ENCODE results near the gene DDHD1.

The DDHD1 gene

DNA sequence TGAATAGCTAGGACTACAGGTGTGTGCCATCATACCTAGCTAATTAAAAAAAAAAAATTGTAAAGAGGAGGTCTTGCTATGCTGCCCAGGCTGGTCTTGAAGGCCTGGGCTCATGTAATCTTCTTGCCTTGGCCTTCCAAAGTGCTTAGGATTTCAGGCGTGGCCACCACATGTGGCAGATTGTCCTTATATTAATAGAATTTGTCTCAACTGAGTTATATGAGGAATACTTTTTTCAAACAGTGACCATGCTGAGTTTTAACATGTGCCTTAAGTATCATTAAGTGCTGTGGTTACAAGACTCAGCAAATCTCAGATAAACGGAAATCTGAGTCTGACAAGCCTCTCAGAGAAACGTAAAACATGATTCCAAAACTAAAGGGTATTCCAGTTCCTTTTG, 119.1 kb downstream of the DDHD1 start:
- Mint-ChIP-seq H3K27me3 (no peaks in the 10 kb centered on the region), H3K27ac (no peak overlapping the region), H3K4me1 (peaks cover 26% of the 10 kb centered on the region), H3K9me3 (peaks cover 6% of the 10 kb centered on the region), H3K4me3 (no peak overlapping the region), H3K36me3 (peaks cover 36% of the 10 kb centered on the region)

DNA sequence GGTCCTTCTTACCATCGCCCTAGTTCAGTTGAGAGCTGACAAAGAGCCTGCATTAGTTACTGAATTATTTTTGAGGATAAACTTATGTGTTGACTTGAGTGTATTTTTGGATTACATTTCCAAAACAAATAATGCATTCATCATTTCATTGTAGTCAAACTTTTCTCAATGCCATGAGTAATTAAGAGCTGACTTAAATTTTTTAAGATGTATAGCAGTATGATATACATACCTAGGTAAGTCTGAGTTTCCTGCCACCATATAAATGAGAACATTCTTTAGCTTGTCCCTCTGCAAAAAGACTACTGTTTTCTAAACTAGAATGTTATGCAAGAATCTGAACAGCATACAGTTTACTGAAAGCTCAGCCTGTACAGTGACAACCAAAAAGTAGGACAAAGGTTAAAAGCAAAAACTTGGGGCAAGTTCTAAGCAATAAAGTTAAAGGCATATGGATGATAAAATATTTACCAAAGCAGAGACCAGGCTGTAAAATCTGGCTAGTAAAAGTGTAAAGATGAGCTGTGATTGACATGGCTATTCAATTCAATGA, 120.2 kb downstream of the DDHD1 start:
- H3K36me3 Mint-ChIP-seq: peaks cover 26% of the 10 kb centered on the region
- no peak overlapping the region for H3K27ac Mint-ChIP-seq
- no peak overlapping the region for H3K4me3 Mint-ChIP-seq
- no peaks in the 10 kb centered on the region for H3K27me3 Mint-ChIP-seq
- peaks cover 6% of the 10 kb centered on the region for H3K9me3 Mint-ChIP-seq
- H3K4me1 Mint-ChIP-seq: peaks cover 33% of the 10 kb centered on the region

DNA sequence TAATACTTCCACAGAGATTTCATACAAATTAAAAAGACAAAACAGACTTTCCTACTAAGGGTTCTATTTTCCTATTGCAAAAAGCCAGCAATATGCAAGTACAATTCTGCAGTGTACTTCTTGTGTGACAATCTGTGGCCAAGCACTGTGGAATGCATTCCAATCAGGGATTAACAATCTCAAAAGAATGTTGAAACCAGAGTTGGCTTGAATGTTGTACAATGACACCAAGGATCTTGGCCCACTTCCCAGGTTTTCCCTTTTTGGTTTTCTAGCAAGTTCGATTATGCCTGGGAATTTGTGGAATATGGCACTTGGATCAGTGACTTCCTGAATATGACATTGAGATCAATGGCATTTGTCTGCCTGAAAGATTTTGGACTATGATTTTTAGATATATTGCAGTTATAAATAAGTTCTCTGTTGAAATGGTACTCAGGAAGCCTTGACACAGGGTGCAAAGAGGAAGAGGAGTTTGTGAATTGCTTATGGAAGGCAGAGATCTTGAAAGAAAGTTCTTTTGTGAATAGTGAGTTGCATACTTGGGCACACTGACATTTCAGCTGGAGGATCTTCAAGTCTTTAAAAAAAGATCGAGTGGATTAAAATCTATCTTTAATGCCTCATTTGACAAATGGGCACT, 120.8 kb downstream of the DDHD1 start:
- Mint-ChIP-seq H3K27me3 (no peaks in the 10 kb centered on the region), H3K27ac (no peak overlapping the region), H3K4me1 (peaks cover 39% of the 10 kb centered on the region), H3K9me3 (peaks cover 6% of the 10 kb centered on the region), H3K4me3 (no peak overlapping the region), H3K36me3 (peaks cover 20% of the 10 kb centered on the region)

DNA sequence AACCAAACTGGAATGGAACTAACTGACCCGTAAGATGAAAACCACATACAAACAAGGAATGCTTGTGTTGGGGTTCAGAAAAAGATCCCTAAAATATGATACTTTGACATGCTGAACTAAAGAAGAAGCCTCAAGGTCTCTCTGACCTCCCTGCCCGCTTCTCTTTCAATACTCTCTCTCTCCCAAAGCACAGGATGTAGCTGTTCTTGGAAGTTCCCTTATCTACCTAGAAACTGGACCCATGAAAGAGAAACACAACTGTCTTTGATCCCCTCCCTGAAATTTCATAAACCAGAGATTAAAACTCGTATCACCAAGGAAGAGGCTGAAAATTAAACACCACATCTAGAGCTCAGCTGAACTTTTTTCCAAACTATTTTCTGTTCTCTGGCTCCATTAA, 125.6 kb downstream of the DDHD1 start:
- no peaks in the 10 kb centered on the region for H3K27me3 Mint-ChIP-seq
- peaks cover 9% of the 10 kb centered on the region for H3K36me3 Mint-ChIP-seq
- H3K4me3 Mint-ChIP-seq: no peak overlapping the region
- H3K27ac Mint-ChIP-seq: no peak overlapping the region
- peaks cover 6% of the 10 kb centered on the region for H3K9me3 Mint-ChIP-seq
- H3K4me1 Mint-ChIP-seq: peaks cover 32% of the 10 kb centered on the region

DNA sequence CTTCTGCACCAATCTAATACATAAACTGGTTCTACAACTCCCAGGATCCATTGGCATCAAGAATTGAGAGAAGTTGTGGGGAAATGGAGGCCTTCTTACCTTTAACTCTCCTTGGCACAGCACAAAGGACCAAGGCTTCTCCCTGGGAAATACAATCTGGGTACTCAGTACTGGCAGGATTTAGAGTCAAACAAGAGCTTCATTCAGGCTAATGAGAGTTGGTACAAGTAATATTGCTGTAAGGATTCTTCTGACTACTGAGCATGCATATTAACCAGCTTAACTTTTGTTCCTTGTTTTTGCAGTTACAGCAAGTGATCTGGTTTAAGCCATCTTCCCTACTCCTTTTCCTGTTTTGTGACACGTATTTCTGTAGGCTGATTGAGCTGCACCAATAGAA, 126.1 kb downstream of the DDHD1 start:
- H3K4me3 Mint-ChIP-seq: no peak overlapping the region
- no peaks in the 10 kb centered on the region for H3K27me3 Mint-ChIP-seq
- H3K9me3 Mint-ChIP-seq: peaks cover 6% of the 10 kb centered on the region
- H3K4me1 Mint-ChIP-seq: peaks cover 29% of the 10 kb centered on the region
- no peak overlapping the region for H3K27ac Mint-ChIP-seq
- H3K36me3 Mint-ChIP-seq: peaks cover 6% of the 10 kb centered on the region

DNA sequence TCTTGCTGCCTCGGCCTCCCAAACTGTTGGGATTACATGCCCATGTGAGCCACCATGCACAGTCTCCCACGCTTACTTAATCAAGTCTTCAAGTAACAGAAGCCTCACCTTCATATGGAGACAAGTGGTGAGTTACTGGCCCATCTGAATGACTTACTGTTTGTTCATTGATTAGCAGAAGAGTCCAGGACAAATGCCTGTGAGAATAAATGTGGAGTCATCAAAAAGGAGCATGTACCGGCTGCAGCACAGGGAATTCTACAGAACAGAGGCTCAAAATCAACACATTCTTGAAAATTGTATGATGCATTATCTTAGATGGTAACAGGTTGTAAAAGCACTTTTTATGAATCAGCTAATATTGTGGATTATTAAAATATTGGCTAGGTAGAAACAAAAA, 129.8 kb downstream of the DDHD1 start:
- Mint-ChIP-seq H3K27me3 (peaks cover 3% of the 10 kb centered on the region), H3K27ac (no peak overlapping the region), H3K36me3 (peaks cover 4% of the 10 kb centered on the region), H3K4me1 (peaks cover 12% of the 10 kb centered on the region), H3K4me3 (no peak overlapping the region), H3K9me3 (no peaks in the 10 kb centered on the region)

DNA sequence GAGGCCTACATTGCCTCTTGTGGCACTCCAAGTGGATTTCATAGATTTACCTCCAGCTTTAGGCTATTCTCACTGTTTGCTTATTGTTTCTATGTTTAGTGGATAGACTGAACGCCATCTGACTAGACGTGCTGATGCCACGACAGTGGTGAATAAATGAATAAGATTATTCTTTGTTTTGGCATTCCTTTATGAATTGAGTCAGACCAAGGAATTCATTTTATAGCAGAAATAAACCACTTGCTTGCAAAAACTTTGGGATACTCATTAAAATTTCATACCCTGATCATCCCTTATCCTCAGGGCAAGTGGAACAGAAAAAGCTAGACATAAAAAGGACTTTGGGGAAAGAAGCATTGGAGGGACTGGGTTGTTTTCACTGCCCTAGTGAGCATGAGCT, 130.5 kb downstream of the DDHD1 start:
- H3K36me3 Mint-ChIP-seq: peaks cover 4% of the 10 kb centered on the region
- no peak overlapping the region for H3K4me3 Mint-ChIP-seq
- peaks cover 3% of the 10 kb centered on the region for H3K27me3 Mint-ChIP-seq
- H3K9me3 Mint-ChIP-seq: no peaks in the 10 kb centered on the region
- H3K4me1 Mint-ChIP-seq: peaks cover 7% of the 10 kb centered on the region
- no peak overlapping the region for H3K27ac Mint-ChIP-seq

DNA sequence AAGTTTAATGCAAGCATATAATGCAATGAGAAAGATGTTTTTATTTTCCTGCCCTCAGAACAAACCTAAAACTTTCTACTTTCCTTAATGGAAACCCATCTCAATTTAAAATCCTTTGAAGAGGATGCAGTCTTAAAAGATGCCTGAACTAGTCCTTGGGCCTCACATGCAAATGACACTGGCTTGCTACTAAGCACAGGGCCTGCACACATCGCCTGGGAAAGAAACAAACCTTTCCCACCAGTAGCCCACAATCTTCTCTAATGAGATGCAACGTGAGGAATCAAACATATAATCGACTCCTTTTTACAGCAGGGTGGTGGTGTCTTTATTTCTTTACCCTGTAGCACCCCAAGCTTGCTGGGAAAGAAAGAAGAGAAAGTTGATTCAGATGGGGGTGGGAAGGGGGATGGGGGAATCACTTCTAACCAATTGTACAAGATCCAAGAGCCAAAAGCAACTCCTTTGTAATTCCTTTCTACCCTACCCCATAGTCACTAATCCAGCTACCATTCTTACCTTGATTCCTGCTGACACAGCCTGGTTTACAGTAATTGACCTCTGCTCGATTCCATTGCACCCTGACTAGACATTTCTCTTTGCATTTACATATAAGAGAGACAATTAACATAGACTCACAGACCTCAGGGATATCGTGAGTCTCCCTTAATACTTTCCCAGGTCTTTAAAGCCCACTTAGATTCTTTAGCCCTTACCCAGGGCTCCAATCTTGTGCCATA, 132.8 kb downstream of the DDHD1 start:
- Mint-ChIP-seq H3K36me3 (peaks cover 7% of the 10 kb centered on the region), H3K27me3 (peaks cover 4% of the 10 kb centered on the region), H3K4me3 (no peak overlapping the region), H3K27ac (no peak overlapping the region), H3K9me3 (no peaks in the 10 kb centered on the region), H3K4me1 (no peaks in the 10 kb centered on the region)

DNA sequence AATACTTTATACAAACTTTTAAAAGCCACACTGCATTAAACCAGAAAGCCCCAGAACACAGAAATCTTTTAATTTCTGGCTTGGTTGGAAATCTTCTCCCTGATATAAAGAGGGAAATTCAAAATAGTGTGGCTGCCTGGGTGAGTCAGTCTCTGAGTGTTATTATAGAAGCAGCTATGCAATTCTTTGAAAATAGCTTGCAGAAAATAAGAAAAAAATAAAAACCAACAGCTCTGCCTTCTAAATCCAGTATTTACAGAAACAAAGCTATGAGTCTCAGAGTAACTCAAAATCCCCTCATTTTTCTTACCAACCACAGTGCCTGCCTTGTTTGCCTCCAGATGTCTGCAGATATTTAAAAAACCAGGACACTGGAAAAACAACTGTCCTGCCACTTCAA, 133.7 kb downstream of the DDHD1 start:
- H3K4me3 Mint-ChIP-seq: no peak overlapping the region
- no peaks in the 10 kb centered on the region for H3K4me1 Mint-ChIP-seq
- H3K27me3 Mint-ChIP-seq: peaks cover 4% of the 10 kb centered on the region
- H3K27ac Mint-ChIP-seq: no peak overlapping the region
- H3K36me3 Mint-ChIP-seq: peaks cover 7% of the 10 kb centered on the region
- no peaks in the 10 kb centered on the region for H3K9me3 Mint-ChIP-seq

DNA sequence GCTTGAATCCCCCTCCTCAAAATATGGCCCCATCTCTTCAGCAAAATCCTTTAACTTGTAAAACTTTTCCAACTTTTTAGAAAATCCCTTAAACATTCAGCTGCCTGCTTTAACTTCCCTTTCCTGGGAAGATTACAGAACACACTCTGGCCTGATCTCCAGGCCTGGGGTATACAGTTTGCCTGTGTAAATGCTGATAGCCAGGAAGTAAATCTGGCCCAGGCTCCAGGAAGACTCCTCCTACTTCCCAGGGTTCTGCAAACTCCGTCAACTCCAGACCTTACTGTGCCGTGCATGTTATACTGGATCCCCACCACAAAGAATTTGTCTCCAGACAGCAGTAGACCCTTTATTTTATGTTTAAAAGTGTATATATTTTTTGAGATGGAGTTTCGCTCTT, 135.3 kb downstream of the DDHD1 start:
- Mint-ChIP-seq H3K4me3 (no peak overlapping the region), H3K4me1 (no peaks in the 10 kb centered on the region), H3K27me3 (peaks cover 4% of the 10 kb centered on the region), H3K9me3 (no peaks in the 10 kb centered on the region), H3K27ac (no peak overlapping the region), H3K36me3 (peaks cover 7% of the 10 kb centered on the region)

DNA sequence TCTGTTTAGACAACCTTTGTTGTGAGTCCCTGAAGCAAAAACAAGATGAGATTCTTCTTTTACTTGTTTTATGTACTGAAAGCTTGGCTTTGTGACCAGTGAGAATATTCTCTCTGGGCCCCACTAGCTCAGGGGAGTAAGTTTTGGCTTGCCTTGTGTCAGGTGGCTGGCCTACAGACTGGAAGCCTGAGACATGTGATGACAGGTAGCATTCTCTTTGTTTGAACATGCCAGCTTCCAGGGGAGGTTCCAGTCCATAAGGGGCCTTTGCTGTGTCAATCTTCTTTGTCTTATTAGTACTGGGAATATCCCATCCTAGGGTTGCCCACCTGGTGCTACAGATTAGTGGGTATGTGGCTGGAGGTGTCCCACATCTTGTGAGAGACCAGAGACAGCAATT, 136.2 kb downstream of the DDHD1 start:
- Mint-ChIP-seq H3K36me3 (peaks cover 7% of the 10 kb centered on the region), H3K4me1 (no peaks in the 10 kb centered on the region), H3K4me3 (no peak overlapping the region), H3K27ac (no peak overlapping the region), H3K27me3 (peaks cover 5% of the 10 kb centered on the region), H3K9me3 (no peaks in the 10 kb centered on the region)

DNA sequence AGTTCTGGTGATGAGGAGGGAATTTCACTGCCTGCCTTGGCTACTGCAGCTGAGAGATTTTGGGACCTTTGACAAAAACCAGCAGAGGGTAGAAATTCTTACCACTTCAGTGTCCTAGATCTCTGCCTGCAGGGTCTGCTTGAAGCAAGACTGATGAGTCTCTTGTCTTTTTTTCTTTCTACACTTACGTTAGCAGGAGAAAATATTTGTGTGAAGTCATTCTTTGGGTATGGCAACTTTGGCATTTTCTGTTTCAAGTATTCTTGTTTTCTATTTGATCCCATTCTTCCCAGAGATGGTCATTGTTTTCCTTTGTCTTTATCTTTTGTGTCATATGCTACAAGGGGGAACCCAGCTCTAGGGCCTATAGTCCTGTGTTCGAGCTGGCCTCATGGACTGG, 136.6 kb downstream of the DDHD1 start:
- H3K36me3 Mint-ChIP-seq: peaks cover 7% of the 10 kb centered on the region
- no peaks in the 10 kb centered on the region for H3K9me3 Mint-ChIP-seq
- no peak overlapping the region for H3K4me3 Mint-ChIP-seq
- no peak overlapping the region for H3K27ac Mint-ChIP-seq
- H3K27me3 Mint-ChIP-seq: peaks cover 6% of the 10 kb centered on the region
- H3K4me1 Mint-ChIP-seq: no peaks in the 10 kb centered on the region

DNA sequence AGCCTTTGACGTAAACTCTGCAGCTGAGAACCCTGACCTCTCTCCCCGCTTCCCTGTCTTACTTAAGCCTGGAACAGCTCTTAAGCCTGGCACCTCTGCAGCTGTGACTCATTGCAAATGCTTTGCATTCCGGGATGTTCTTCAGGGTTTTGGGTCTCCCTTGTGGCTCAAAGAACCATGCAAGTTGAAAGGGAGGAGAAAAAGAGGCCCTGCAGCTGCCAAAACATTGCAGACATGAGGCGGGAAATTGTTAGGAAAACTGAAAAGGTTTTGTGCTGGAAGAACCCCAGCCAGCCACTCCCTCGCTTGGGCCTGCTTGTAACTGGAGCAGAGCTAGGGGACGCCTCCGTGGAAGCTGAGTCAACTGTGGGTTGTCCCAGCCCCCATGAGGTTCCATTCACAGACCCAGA, 142.1 kb downstream of the DDHD1 start:
- H3K9me3 Mint-ChIP-seq: no peaks in the 10 kb centered on the region
- H3K4me1 Mint-ChIP-seq: no peaks in the 10 kb centered on the region
- H3K27ac Mint-ChIP-seq: no peak overlapping the region
- H3K36me3 Mint-ChIP-seq: no peaks in the 10 kb centered on the region
- H3K4me3 Mint-ChIP-seq: no peak overlapping the region
- H3K27me3 Mint-ChIP-seq: peaks cover 2% of the 10 kb centered on the region

DNA sequence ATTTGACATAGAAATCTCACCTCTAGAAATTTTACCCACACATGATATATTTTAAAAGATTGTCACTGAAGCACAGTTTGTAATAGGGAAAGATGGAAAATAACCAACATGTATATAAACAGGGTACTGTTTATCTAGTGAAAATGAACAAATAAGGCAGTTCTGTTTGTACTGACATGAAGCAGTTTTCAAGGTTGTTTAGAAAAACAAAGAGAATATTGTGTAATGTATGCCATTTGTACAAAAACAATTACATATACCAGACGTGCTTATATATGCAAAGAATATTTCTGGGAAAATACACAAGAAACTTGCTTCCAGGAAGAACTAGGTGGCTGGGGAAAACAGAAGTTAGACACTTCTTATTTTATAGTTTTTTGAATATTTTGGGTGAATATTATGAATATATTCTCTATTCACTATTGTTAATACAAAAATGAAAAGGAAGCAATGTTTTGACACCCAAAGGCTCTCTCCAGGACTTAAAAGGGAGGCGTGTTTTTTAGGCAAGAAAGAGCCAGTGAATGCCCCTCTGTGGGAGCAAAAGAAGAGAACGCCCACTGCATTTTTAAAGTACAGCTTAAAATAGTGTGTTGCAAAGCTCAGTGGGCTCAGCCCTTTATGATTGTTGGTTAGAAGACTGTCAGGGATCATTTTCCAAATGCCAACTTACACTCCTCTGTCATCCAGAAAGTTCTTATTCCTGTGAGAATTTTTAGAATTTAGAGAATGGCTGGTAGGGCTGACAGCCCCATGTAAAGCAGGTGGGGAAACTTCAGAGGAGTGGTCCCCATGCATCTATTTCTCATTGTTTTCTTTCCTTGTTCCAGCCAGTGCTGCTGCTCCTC, 142.7 kb downstream of the DDHD1 start:
- Mint-ChIP-seq H3K4me3 (no peak overlapping the region), H3K27me3 (peaks cover 2% of the 10 kb centered on the region), H3K36me3 (no peaks in the 10 kb centered on the region), H3K4me1 (no peaks in the 10 kb centered on the region), H3K9me3 (no peaks in the 10 kb centered on the region), H3K27ac (no peak overlapping the region)

DNA sequence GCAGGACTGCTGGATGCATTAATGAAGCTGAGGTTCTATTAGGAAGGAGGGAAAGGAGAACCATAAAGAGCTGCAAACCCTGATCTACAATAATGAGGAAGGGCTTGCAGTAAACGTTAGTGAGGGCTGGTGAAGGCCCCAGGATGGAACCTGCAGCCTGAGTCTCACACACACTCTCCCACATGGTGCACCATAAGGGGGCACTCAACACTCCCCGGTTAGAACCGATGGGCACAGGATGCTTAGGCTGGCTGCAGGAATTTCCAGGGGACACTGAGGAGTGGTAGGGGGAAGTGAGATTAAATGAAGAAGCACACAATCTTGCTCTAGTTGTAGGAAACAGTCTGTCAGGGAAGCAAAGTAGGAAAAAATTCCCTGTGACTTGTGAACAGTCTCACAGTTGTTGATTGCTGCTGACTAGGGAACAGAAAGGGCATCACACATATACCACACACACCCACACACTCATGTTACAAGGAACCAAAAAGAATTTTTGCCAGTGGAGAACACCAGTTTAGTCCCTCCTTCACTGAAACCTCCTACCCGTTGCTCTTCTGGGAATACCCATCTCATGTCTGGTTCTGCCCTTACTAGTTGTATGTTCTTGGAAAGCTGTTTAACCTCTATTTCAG, 146.1 kb downstream of the DDHD1 start:
- H3K4me1 Mint-ChIP-seq: no peaks in the 10 kb centered on the region
- peaks cover 2% of the 10 kb centered on the region for H3K27me3 Mint-ChIP-seq
- no peak overlapping the region for H3K4me3 Mint-ChIP-seq
- H3K36me3 Mint-ChIP-seq: no peaks in the 10 kb centered on the region
- no peak overlapping the region for H3K27ac Mint-ChIP-seq
- H3K9me3 Mint-ChIP-seq: no peaks in the 10 kb centered on the region

Measured in activated naive CD4-positive, alpha-beta T cell treated with anti-CD3 and anti-CD28 coated beads, Interleukin-2, amount 50 U/mL, for 24 hours (primary cell).